CD4-positive, alpha-beta T cell (primary cell): ENCODE results near the gene RPS27L. TPM values are rescaled to one million over a fixed set of nuclear protein-coding genes. Genes with fewer than 3 reads are reported as not detected.

ENCODE experiments used
- ATAC-seq: fragments of 200-7000 bp; cut with Tn5 transposase; one replicate; pipeline ENCODE4 v1.10.0; 2022; ENCODE audit warnings: mild to moderate bottlenecking; ENCODE audit not compliant: poor library complexity
- CTCF ChIA-PET: fragments of 350-600 bp; sonication (Branson Sonifier 250); formaldehyde crosslinking; loops from one replicate; lab custom pipeline; 2021; ENCODE audit warnings: antibody characterized with exemption, inconsistent platforms; lab: Charles Lee
- POLR2A ChIA-PET: fragments of 350-600 bp; sonication (Branson Sonifier 250); formaldehyde crosslinking; loops from one replicate; lab custom pipeline; 2021; ENCODE audit warnings: antibody characterized with exemption, inconsistent platforms; lab: Charles Lee
- DNase-seq, 14 experiments: peaks; one replicate each; pipeline ENCODE4 v3.0.0-alpha.2; 2013 to 2020; ENCODE audit warnings: mixed read lengths in 2 of 14
- H3K27ac ChIP-seq, 2 donors: one replicate each; pipeline versions ENCODE4 v1.5.1 to v1.7.0; 2013; ENCODE audit warnings: low read length in 2 of 2, low read depth in 1 of 2, mild to moderate bottlenecking in 1 of 2
- H3K27me3 ChIP-seq, 2 experiments: 1 replicate in 1 of 2; 2 replicates in 1 of 2; pipeline versions ENCODE4 v1.6.1 to v1.7.0; 2013; ENCODE audit warnings: low read length in 2 of 2, control low read depth in 1 of 2, mild to moderate bottlenecking in 1 of 2, moderate library complexity in 1 of 2; ENCODE audit not compliant: insufficient read depth in 2 of 2, control insufficient read depth in 1 of 2
- H3K36me3 ChIP-seq: one replicate; pipeline ENCODE4 v1.6.1; 2013; ENCODE audit warnings: low read length, control low read depth; ENCODE audit not compliant: insufficient read depth
- H3K4me1 ChIP-seq: one replicate; pipeline ENCODE4 v1.6.1; 2013; ENCODE audit warnings: low read length, control low read depth; ENCODE audit not compliant: insufficient read depth
- H3K4me3 ChIP-seq: one replicate; pipeline ENCODE4 v1.5.1; 2013; ENCODE audit warnings: mild to moderate bottlenecking, low read length, moderate library complexity
- H3K9me3 ChIP-seq, 2 experiments: 1 replicate in 1 of 2; 2 replicates in 1 of 2; pipeline versions ENCODE4 v1.6.1 to v1.7.0; 2013; ENCODE audit warnings: low read length in 2 of 2, mild to moderate bottlenecking in 2 of 2, control low read depth in 1 of 2, moderate library complexity in 1 of 2; ENCODE audit not compliant: control insufficient read depth in 1 of 2, insufficient read depth in 1 of 2
- H3K27ac Mint-ChIP-seq: one replicate; pipeline ENCODE4 v1.8.0; 2020; ENCODE audit warnings: mixed read lengths
- H3K27me3 Mint-ChIP-seq: one replicate; pipeline ENCODE4 v1.8.0; 2021; ENCODE audit warnings: mixed read lengths
- H3K36me3 Mint-ChIP-seq: one replicate; pipeline ENCODE4 v1.8.0; 2021; ENCODE audit warnings: low read depth, mixed read lengths
- H3K4me1 Mint-ChIP-seq: one replicate; pipeline ENCODE4 v1.8.0; 2021; ENCODE audit warnings: low read depth, mixed read lengths
- H3K4me3 Mint-ChIP-seq: one replicate; pipeline ENCODE4 v1.8.0; 2020; ENCODE audit warnings: mild to moderate bottlenecking, mixed read lengths
- H3K9me3 Mint-ChIP-seq: one replicate; pipeline ENCODE4 v1.8.0; 2020; ENCODE audit warnings: mixed read lengths
- intact Hi-C, 2 experiments: fragments of 100-400 bp; cut with DNase I in 1 of 2; cut with micrococcal nuclease in 1 of 2; formaldehyde crosslinking; loops; one replicate each; pipeline versions ENCODE4 v1.15.1 to v1.9.0; 2023 to 2025; cut with DNase I, micrococcal nuclease
- total RNA-seq, 174 experiments: library from RNA in 2 of 174; stranded (reverse) in 2 of 174; gene quantifications; one replicate each; pipeline ENCODE4 v1.2.3 and lab custom pipeline; 2021 to 2026
- TF ChIP-seq, protein P1 (sequence below): fragments of 200-600 bp; IDR thresholded peaks from one replicate; pipeline ENCODE4 v1.8.0; 2022; ENCODE audit warnings: antibody characterized with exemption, mild to moderate bottlenecking

Gene RPS27L
- total RNA-seq, 2 experiments from 2014 or later = 40.0 to 43.1 TPM

DNA sequence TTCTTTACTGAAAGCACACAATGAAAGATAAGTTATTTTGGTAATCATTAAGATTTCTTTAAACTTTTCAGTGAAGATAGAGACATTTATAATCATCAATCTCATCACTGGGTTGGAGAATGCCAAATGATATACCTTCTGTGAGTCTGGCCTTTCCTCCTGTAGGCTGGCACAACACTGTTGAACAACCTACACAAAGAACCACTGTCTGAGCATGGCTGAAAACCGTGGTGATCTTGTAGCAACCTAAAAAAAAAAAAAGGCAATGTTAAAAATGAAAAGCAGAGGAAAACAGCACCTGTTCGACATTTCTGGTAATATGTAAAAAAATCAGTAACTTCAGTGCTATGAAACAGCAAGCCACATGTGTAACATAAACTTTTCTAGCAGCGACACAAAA, 1.8 kb downstream of the RPS27L start:
- POLR2A ChIA-PET = interaction anchor here (0.6 to 6.2 kb wide), 3 partner anchors 38 to 123 kb away, joined by 3 to 103 read pairs (median 3); no protein-coding TSS in a partner anchor
- TF ChIP-seq, protein P1, sequence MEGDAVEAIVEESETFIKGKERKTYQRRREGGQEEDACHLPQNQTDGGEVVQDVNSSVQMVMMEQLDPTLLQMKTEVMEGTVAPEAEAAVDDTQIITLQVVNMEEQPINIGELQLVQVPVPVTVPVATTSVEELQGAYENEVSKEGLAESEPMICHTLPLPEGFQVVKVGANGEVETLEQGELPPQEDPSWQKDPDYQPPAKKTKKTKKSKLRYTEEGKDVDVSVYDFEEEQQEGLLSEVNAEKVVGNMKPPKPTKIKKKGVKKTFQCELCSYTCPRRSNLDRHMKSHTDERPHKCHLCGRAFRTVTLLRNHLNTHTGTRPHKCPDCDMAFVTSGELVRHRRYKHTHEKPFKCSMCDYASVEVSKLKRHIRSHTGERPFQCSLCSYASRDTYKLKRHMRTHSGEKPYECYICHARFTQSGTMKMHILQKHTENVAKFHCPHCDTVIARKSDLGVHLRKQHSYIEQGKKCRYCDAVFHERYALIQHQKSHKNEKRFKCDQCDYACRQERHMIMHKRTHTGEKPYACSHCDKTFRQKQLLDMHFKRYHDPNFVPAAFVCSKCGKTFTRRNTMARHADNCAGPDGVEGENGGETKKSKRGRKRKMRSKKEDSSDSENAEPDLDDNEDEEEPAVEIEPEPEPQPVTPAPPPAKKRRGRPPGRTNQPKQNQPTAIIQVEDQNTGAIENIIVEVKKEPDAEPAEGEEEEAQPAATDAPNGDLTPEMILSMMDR = no peak
- H3K4me3 Mint-ChIP-seq = peak overlapping the region; percentile 79

DNA sequence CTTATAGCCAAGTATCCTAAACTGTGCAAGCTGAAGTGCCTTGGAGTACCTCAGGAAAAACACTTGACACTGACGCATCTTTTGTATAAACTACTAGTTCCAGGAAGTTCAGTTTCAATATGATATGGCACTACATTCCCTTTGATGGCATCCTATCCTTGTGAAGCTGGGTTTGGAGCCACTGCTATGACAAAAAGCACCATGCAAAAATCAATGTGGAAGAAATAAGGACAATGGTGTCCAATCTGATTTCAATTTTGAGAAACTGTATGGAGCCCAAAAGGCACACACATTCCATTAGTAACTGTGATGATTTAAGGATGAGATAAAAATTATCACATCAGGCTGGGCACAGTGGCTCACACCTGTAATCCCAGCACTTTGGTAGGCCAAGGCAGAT, 5.6 kb downstream of the RPS27L start:
- intact Hi-C loops = no loop called here
- no peak for ATAC-seq
- ChIA-PET CTCF (interaction anchor here (1.4 kb wide), 1 partner anchor 37 kb away, joined by 3 read pairs; no protein-coding TSS in a partner anchor), POLR2A (no interaction called here)
- peaks cover 60% of the 10 kb centered on the region for H3K36me3 Mint-ChIP-seq
- Histone ChIP-seq H3K27ac (no peak overlapping the region), H3K4me1 (no peaks in the 10 kb centered on the region), H3K36me3 (peaks cover 27% of the 10 kb centered on the region), H3K9me3 (no peaks in the 10 kb centered on the region), H3K4me3 (no peak overlapping the region), H3K27me3 (no peaks in the 10 kb centered on the region)
- DNase-seq = no peak
- H3K4me1 Mint-ChIP-seq = peaks cover 39% of the 10 kb centered on the region
- H3K27ac Mint-ChIP-seq = no peak overlapping the region
- no peak overlapping the region for H3K4me3 Mint-ChIP-seq
- H3K9me3 Mint-ChIP-seq = no peaks in the 10 kb centered on the region
- TF ChIP-seq, protein P1 = no peak
- no peaks in the 10 kb centered on the region for H3K27me3 Mint-ChIP-seq

More for the DNA sequence above, 1.8 kb downstream of the RPS27L start:
- no peaks in the 10 kb centered on the region for H3K27me3 ChIP-seq
- intact Hi-C loops = loop anchor here (5.0 kb wide), 2 partner anchors 92 to 108 kb away; no protein-coding TSS in a partner anchor
- DNase-seq (no peak), ATAC-seq (no peak)
- CTCF ChIA-PET = no interaction called here
- H3K9me3 Mint-ChIP-seq = no peaks in the 10 kb centered on the region
- peaks cover 40% of the 10 kb centered on the region for H3K4me1 Mint-ChIP-seq
- peaks cover 23% of the 10 kb centered on the region for H3K36me3 ChIP-seq
- peak overlapping the region; percentile 98 for H3K27ac Mint-ChIP-seq
- no peak overlapping the region for H3K4me3 ChIP-seq
- no peaks in the 10 kb centered on the region for H3K9me3 ChIP-seq
- peaks cover 49% of the 10 kb centered on the region for H3K36me3 Mint-ChIP-seq
- H3K27me3 Mint-ChIP-seq = no peaks in the 10 kb centered on the region
- H3K27ac ChIP-seq = no peak overlapping the region
- H3K4me1 ChIP-seq = peaks cover 10% of the 10 kb centered on the region

DNA sequence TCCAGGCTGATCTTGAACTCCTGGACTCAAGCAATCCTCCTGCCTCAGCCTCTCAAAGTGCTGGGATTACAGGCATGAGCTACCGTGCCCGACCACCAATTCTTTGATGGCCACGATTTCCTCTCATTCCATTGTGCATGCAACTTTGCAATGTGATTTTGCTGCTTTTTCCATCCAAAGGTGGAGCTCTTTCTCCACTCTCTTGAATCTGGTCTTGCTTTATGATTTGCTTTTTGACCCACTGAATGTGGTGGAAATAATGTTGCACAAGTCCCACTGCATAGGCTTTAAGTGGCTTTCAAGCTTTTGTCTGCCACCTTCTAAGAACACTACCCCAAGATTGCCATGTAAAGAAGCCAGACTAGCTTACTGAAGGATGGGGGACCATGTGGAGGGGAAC, 10.6 kb downstream of the RPS27L start:
- no peak overlapping the region for H3K4me3 Mint-ChIP-seq
- H3K4me1 Mint-ChIP-seq = peaks cover 12% of the 10 kb centered on the region
- peaks cover 33% of the 10 kb centered on the region for H3K36me3 Mint-ChIP-seq
- Histone ChIP-seq H3K27ac (no peak overlapping the region), H3K4me1 (no peaks in the 10 kb centered on the region), H3K36me3 (peaks cover 13% of the 10 kb centered on the region), H3K9me3 (no peaks in the 10 kb centered on the region), H3K27me3 (no peaks in the 10 kb centered on the region), H3K4me3 (no peak overlapping the region)
- H3K9me3 Mint-ChIP-seq = no peaks in the 10 kb centered on the region
- TF ChIP-seq, protein P1 = no peak
- DNase-seq = peak in 1 of 14 experiments; percentile 6
- no peak for ATAC-seq
- H3K27ac Mint-ChIP-seq = no peak overlapping the region
- intact Hi-C loops = no loop called here
- no peaks in the 10 kb centered on the region for H3K27me3 Mint-ChIP-seq
- POLR2A ChIA-PET = interaction anchor here (0.7 to 2.8 kb wide), 7 partner anchors 10 to 98 kb away, joined by 3 to 13 read pairs (median 4); partner anchors contain the start of gene RPS27L
- CTCF ChIA-PET = interaction anchor here (0.8 to 1.5 kb wide), 4 partner anchors 9 to 99 kb away, joined by 3 to 7 read pairs (median 4); no protein-coding TSS in a partner anchor
